Measurements from ENCODE around the gene OR2L2. TPM values are rescaled to one million over a fixed set of nuclear protein-coding genes. Genes with fewer than 3 reads are reported as not detected.

Gene OR2L2, protein sequence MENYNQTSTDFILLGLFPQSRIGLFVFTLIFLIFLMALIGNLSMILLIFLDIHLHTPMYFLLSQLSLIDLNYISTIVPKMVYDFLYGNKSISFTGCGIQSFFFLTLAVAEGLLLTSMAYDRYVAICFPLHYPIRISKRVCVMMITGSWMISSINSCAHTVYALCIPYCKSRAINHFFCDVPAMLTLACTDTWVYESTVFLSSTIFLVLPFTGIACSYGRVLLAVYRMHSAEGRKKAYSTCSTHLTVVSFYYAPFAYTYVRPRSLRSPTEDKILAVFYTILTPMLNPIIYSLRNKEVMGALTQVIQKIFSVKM
- total RNA-seq: 0.07 TPM in 2 replicates

DNA sequence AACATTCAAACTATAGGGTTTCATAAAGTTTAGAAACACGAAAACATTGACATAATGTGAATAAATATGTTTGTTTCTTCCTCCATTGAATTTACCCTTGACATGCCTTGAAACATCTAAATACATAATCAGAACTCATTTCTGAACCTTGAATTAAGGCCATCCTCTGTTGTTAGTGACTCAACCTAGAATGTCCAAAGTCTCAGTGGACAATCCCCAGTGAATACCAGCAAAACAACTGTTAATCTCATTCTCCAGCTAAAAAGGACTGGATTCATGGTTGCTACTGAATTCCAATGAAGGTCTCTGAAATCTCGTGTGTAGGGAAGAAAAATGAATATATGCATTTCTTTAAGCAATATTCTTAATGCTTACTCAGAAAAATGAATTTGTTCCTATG lies at the start of gene OR2L2:
Gene OR2L2, plus strand, starts transcription at position 301 of the 400 bp plus-strand sequence. CDS start 8,198 bp downstream, outside the sequence.
- intact Hi-C loops (cut with micrococcal nuclease): no loop called here
- no peaks in the 10 kb centered on the region for H3K4me1 Mint-ChIP-seq
- peaks cover 12% of the 10 kb centered on the region for H3K9me3 Mint-ChIP-seq
- DNase-seq: no peak
- H3K27ac Mint-ChIP-seq: no peak within 1 kb of the TSS
- no peaks in the 10 kb centered on the region for H3K36me3 Mint-ChIP-seq (ENCODE audit: low read depth)
- no peaks in the 10 kb centered on the region for H3K27me3 Mint-ChIP-seq
- no peak within 1 kb of the TSS for H3K4me3 Mint-ChIP-seq

DNA sequence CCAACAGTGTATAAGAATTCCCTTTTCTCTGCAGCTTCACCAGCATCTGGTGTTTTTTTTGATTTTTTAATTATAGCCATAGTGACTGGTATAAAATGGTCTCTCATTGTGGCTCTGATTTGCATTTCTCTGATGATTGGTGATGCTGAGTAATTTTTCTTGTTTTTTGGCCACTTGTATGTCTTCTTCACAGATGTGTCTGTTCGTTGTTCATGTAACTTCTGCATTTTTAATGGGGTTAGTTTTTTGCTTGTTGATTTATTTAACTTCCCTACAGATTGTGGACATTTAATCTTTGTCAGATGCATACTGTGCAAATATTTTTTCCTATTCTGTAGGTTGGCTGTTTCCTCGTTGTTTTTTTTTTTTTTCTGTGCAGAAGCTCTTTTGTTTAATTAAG lies 36.9 kb upstream of the OR2L2 start:
- Mint-ChIP-seq H3K4me3 (no peak overlapping the region), H3K36me3 (ENCODE audit: low read depth) (no peaks in the 10 kb centered on the region), H3K27ac (no peak overlapping the region), H3K4me1 (no peaks in the 10 kb centered on the region), H3K27me3 (no peaks in the 10 kb centered on the region), H3K9me3 (no peaks in the 10 kb centered on the region)
- no peak for DNase-seq
- intact Hi-C loops (cut with micrococcal nuclease): no loop called here

DNA sequence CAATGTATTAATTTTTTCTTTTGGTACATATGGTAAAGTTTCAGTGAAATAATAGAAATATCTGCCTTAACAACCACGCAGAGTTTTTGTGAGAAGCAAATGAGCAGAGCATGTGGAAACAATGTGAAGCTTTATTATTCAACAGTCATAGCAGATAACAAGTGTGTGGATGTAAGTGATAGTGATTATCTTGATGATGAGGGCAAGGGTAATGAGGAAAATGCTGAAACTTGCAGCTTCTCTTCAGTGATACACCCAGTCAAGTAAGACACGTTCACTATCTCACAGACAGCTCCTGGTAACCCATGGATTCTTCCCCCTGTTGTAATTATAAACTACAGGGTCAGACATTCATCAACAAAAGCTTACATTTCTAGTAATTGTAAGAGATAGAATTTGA lies 31.1 kb upstream of the OR2L2 start:
- intact Hi-C loops (cut with micrococcal nuclease): no loop called here
- no peaks in the 10 kb centered on the region for H3K9me3 Mint-ChIP-seq
- DNase-seq: no peak

DNA sequence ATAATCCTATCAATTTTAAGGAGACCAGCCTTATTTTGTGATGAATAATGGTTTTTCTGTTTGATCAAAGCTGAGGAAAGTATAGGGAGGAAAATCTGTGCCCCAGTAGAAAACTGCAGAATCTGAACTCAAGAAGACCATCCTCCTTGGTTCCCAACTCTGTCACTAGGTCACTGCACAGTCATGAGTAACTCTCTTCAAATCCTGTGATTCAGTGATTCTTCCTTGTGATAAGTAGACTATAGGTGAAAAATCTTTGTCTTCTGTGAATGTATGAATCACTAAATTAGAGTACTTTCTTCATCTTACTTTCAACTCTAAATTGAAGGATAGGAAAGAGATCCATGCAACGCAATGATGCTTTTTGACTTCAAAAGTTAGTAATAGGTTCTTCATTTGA lies 29.7 kb upstream of the OR2L2 start:
- H3K4me3 Mint-ChIP-seq: no peak overlapping the region
- H3K36me3 Mint-ChIP-seq (ENCODE audit: low read depth): no peaks in the 10 kb centered on the region
- intact Hi-C loops (cut with micrococcal nuclease): no loop called here
- no peak for DNase-seq
- no peaks in the 10 kb centered on the region for H3K4me1 Mint-ChIP-seq
- H3K27ac Mint-ChIP-seq: no peak overlapping the region
- no peaks in the 10 kb centered on the region for H3K27me3 Mint-ChIP-seq
- H3K9me3 Mint-ChIP-seq: no peaks in the 10 kb centered on the region

More for the DNA sequence above, 31.1 kb upstream of the OR2L2 start:
- no peaks in the 10 kb centered on the region for H3K27me3 Mint-ChIP-seq
- H3K36me3 Mint-ChIP-seq (ENCODE audit: low read depth): no peaks in the 10 kb centered on the region
- no peak overlapping the region for H3K27ac Mint-ChIP-seq
- no peaks in the 10 kb centered on the region for H3K4me1 Mint-ChIP-seq
- no peak overlapping the region for H3K4me3 Mint-ChIP-seq

DNA sequence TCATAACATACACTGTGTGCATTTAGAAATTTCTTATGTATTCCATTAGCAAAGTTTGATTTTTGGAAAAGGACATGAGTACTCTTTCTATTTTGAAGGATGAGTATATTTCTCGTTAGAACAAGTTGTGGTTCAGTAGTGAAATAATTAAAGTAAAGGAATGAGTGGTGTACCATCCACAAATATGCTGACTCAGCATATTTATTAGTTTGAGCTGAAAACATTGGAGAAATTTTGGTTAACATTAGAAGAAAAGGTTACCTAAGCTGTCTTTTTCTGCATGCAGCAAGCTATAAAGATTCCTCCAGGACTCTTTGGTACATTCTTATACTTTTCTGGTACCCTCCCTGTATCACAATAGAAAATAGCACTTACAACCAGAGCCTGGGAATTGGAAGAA lies 22.1 kb upstream of the OR2L2 start:
- Mint-ChIP-seq H3K4me3 (no peak overlapping the region), H3K4me1 (no peaks in the 10 kb centered on the region), H3K36me3 (ENCODE audit: low read depth) (no peaks in the 10 kb centered on the region), H3K27me3 (no peaks in the 10 kb centered on the region), H3K27ac (no peak overlapping the region), H3K9me3 (peaks cover 26% of the 10 kb centered on the region)
- DNase-seq: no peak
- intact Hi-C loops (cut with micrococcal nuclease): no loop called here

DNA sequence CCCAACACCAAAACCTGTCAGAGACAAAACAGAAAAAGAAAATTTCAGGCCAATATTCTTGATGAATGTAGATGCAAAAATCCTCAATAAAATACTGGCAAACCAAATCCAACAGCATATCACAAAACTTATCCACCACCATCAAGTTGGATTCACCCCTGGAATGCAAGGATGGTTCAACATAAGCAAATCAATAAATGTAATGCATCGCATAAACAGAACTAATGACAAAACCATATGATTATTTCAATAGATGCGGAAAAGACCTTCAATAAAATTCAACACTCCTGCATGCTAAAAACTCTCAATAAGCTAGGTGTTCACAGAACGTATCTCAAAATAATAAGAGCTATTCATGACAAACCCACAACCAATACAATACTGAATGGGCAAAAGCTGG lies 20.2 kb upstream of the OR2L2 start:
- Mint-ChIP-seq H3K4me3 (no peak overlapping the region), H3K4me1 (no peaks in the 10 kb centered on the region), H3K27me3 (no peaks in the 10 kb centered on the region), H3K27ac (no peak overlapping the region), H3K9me3 (peaks cover 26% of the 10 kb centered on the region), H3K36me3 (ENCODE audit: low read depth) (no peaks in the 10 kb centered on the region)
- no peak for DNase-seq
- intact Hi-C loops (cut with micrococcal nuclease): no loop called here

DNA sequence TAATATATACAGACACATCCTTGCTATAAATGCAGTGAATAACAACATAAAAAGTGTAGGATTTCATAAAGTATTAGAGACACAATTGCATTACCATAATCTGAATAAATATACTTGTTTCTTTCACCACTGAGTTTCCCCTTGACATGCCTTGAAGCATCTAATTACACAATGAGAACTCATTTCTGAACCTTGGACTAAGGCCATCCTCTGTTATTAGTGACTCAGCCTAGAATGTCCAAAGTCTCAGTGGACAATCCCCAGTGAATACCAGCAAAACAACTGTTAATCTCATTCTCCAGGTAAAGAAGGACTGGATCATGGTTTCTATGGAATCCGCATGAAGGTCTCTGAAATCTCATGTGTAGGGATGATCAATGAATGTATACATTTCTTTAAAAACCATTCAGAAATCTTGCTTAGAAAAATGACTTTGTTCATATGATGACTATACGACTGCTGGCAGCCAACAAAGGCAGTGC lies 16.6 kb upstream of the OR2L2 start, which contains the start of gene OR2L5:
Gene OR2L5, plus strand, starts transcription at position 432 of the 482 bp plus-strand sequence. CDS start 8,288 bp downstream, outside the sequence.
- no peak for DNase-seq
- intact Hi-C loops (cut with micrococcal nuclease): no loop called here
- Mint-ChIP-seq H3K4me3 (no peak within 1 kb of the TSS), H3K27me3 (no peaks in the 10 kb centered on the region), H3K27ac (no peak within 1 kb of the TSS), H3K4me1 (no peaks in the 10 kb centered on the region), H3K36me3 (ENCODE audit: low read depth) (no peaks in the 10 kb centered on the region), H3K9me3 (peaks cover 26% of the 10 kb centered on the region)

DNA sequence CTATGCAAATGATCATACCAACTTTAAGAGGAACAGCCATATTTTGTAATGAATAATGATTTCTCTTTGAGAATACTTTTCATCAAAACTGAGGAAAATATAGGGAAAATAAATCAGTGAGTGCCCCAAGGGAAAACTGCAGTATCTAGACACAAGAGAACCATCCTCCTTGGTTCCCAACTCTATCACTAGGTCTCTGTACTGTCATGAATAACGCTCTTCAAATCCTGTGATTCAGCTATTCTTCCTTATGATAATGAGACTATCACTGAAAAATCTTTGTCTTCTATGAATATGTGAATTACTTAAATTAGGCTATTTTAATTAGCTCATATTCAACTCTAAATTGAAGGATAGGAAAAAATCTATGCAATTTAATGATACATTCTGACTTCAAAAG lies 14.1 kb upstream of the OR2L2 start:
- no peak overlapping the region for H3K27ac Mint-ChIP-seq
- H3K4me3 Mint-ChIP-seq: no peak overlapping the region
- DNase-seq: no peak
- H3K9me3 Mint-ChIP-seq: peaks cover 6% of the 10 kb centered on the region
- H3K4me1 Mint-ChIP-seq: no peaks in the 10 kb centered on the region
- intact Hi-C loops (cut with micrococcal nuclease): no loop called here
- H3K36me3 Mint-ChIP-seq (ENCODE audit: low read depth): no peaks in the 10 kb centered on the region
- H3K27me3 Mint-ChIP-seq: no peaks in the 10 kb centered on the region

DNA sequence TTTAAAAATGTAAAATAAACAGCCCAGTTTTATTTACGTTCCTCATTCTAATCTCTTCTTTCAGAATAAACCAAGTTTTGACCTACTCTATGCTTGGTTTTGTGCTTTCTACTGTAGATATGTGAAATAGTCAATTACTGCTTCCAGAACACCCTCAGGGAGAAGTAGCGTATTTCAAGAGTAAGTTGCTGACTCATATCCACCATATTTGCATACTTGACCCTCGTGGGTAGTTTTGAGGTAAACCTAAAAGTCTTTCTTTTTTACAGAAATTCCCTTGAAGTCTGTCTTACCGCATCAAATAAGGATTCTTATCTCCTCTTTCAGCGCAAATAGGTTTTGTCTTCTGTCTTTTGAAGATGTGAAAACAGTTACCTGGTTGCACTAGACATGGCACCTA lies 15.3 kb downstream of the OR2L2 start:
- Mint-ChIP-seq H3K4me1 (no peaks in the 10 kb centered on the region), H3K27me3 (no peaks in the 10 kb centered on the region), H3K9me3 (peaks cover 9% of the 10 kb centered on the region), H3K27ac (no peak overlapping the region), H3K36me3 (ENCODE audit: low read depth) (no peaks in the 10 kb centered on the region), H3K4me3 (no peak overlapping the region)
- intact Hi-C loops (cut with micrococcal nuclease): no loop called here
- DNase-seq: no peak

DNA sequence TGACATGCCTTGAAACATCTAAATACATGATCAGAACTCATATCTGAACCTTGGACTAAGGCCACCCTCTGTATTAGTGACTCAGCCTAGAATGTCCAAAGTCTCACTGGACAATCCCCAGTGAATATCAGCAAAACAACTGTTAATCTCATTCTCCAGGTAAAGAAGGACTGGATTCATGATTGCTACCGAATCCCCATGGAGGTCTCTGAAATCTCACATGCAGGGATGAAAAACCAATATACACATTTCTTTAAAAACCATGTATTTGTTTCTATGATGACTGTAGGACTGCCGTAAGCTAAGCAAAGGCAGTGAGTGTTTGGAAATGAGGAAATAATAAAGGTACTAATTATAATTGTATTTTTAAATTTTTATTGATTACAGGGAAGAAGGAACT lies 16.7 kb downstream of the OR2L2 start, which contains the start of gene OR2L3:
Gene OR2L3, plus strand, starts transcription at position 301 of the 400 bp plus-strand sequence. CDS start 13,846 bp downstream, outside the sequence.
- H3K9me3 Mint-ChIP-seq: peaks cover 9% of the 10 kb centered on the region
- intact Hi-C loops (cut with micrococcal nuclease): no loop called here
- H3K4me1 Mint-ChIP-seq: no peaks in the 10 kb centered on the region
- H3K27me3 Mint-ChIP-seq: no peaks in the 10 kb centered on the region
- no peak within 1 kb of the TSS for H3K27ac Mint-ChIP-seq
- no peaks in the 10 kb centered on the region for H3K36me3 Mint-ChIP-seq (ENCODE audit: low read depth)
- H3K4me3 Mint-ChIP-seq: no peak within 1 kb of the TSS
- no peak for DNase-seq

DNA sequence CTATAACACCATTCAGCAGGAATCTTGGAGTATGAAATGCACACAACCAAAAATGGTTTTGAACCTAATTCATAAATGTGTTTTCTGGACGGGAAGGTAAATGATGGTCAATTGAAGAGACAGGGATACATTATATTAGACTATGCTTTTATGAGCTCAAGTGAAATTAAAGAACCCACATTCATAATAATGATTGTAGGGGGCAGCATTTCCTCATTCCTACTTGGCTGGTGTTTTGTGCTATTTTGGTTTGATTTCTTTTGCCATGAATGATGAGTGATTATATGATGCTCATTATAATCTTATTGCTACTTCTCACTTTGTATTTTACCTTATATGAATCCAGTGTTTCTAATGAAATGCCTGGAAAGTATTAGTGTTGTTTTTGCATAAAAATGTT lies 17.1 kb downstream of the OR2L2 start:
- Mint-ChIP-seq H3K4me1 (no peaks in the 10 kb centered on the region), H3K27ac (no peak overlapping the region), H3K27me3 (no peaks in the 10 kb centered on the region), H3K9me3 (peaks cover 9% of the 10 kb centered on the region), H3K4me3 (no peak overlapping the region), H3K36me3 (ENCODE audit: low read depth) (no peaks in the 10 kb centered on the region)
- intact Hi-C loops (cut with micrococcal nuclease): no loop called here
- DNase-seq: no peak

DNA sequence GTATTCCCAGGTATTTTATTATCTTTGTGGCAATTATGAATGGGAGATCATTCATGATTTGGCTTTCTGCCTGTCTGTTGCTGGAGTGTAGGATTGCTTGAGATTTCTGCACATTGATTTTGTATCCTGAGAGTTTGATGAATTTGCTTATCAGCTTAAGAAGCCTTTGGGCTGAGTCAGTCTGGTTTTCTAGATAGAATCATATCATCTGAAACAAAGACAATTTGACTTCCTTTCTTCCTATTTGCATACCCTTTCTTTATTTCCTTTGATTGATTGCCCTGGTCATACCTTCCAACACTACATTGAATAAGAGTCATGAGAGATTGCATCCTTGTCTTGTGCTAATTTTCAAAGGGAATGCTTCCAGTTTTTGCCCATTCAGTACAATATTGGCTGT lies 24.8 kb downstream of the OR2L2 start:
- H3K27me3 Mint-ChIP-seq: no peaks in the 10 kb centered on the region
- H3K4me3 Mint-ChIP-seq: no peak overlapping the region
- intact Hi-C loops (cut with micrococcal nuclease): no loop called here
- no peak overlapping the region for H3K27ac Mint-ChIP-seq
- no peaks in the 10 kb centered on the region for H3K4me1 Mint-ChIP-seq
- no peaks in the 10 kb centered on the region for H3K36me3 Mint-ChIP-seq (ENCODE audit: low read depth)
- peaks cover 3% of the 10 kb centered on the region for H3K9me3 Mint-ChIP-seq
- no peak for DNase-seq

DNA sequence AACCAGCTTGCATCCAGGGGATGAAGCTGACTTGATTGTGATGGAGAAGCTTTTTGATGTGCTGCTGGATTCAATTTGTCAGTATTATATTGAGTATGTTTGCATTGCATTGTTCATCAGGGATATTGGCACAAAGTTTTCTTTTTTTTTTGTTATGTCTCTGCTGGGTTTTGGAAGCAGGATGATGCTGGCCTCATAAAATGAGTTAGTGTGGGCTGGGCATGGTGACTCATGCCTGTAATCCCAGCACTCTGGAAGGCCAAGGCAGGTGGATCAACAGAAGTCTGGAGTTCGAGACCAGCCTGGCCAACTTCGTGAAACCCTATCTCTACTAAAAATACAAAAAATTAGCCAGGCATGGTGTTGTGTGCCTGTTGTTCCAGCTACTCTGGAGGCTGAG lies 25.4 kb downstream of the OR2L2 start:
- no peaks in the 10 kb centered on the region for H3K27me3 Mint-ChIP-seq
- no peak overlapping the region for H3K4me3 Mint-ChIP-seq
- intact Hi-C loops (cut with micrococcal nuclease): no loop called here
- H3K9me3 Mint-ChIP-seq: peaks cover 3% of the 10 kb centered on the region
- DNase-seq: no peak
- no peak overlapping the region for H3K27ac Mint-ChIP-seq
- no peaks in the 10 kb centered on the region for H3K36me3 Mint-ChIP-seq (ENCODE audit: low read depth)
- no peaks in the 10 kb centered on the region for H3K4me1 Mint-ChIP-seq

DNA sequence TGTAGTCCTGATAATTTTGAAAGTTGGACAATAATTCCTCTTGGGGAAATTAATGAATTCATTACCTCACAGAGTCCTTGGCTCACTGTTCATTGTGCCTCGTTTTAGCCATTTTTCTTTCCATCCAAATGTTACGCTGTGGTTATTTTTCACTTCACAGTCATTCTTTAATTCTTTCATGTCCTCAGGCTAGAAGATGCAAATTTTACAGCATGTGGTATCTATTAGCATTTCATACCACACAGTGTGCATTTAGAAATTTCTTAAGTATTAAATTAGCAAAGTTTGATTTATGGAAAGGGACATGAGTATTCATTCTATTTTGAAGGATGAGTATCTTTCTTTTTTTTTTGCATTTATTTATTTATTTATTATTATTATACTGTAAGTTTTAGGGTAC lies 35.2 kb downstream of the OR2L2 start:
- no peak for DNase-seq
- Mint-ChIP-seq H3K9me3 (peaks cover 11% of the 10 kb centered on the region), H3K4me1 (no peaks in the 10 kb centered on the region), H3K27me3 (no peaks in the 10 kb centered on the region), H3K27ac (no peak overlapping the region), H3K36me3 (ENCODE audit: low read depth) (no peaks in the 10 kb centered on the region), H3K4me3 (no peak overlapping the region)
- intact Hi-C loops (cut with micrococcal nuclease): no loop called here

DNA sequence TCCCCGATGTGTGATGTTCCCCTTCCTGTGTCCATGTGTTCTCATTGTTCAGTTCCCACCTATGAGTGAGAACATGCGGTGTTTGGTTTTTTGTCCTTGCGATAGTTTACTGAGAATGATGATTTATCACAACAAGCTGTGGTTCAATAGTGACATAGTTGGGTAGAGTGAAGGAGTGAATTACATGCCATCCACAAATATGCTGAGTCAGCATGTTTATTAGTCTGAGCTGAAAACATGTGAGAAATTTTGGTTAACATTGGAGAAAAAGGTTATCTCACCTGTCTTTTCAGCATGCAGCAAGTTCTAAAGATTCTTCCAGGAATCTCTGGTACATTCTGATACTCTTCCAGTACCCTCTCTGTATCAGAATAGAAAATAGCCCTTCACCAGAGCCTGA lies 35.7 kb downstream of the OR2L2 start:
- no peak for DNase-seq
- Mint-ChIP-seq H3K4me3 (no peak overlapping the region), H3K4me1 (no peaks in the 10 kb centered on the region), H3K27me3 (no peaks in the 10 kb centered on the region), H3K9me3 (peaks cover 11% of the 10 kb centered on the region), H3K27ac (no peak overlapping the region), H3K36me3 (ENCODE audit: low read depth) (no peaks in the 10 kb centered on the region)
- intact Hi-C loops (cut with micrococcal nuclease): no loop called here
